ENCODE results near the gene ARID4B. TPM values are rescaled to one million over a fixed set of nuclear protein-coding genes. Genes with fewer than 3 reads are reported as not detected.
"Not testable (repeated sequence)": the region's sequence is repeated elsewhere in the genome, so short reads cannot be mapped to it uniquely, and the experiment has no call there.

The ARID4B gene
- total and polyA plus RNA-seq, 8 donors: 29.0 to 57.9 (median 49.9) TPM

DNA sequence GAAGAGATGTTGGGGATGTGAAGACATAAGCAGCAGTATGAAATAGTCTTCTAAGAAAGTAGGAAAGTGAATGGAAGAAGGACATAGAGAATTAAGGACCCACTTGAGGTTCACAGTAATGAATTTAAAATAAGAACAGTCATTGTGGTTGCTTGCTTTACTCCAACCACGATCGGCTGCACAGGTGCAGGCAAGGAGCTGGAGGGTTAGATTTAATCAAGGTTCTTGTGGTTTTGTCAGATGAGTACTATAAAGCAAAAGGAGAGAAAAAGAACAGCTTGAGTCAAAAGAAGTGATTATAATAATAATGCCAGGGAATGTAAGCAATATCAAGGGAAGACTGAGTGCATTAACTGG lies 120.8 kb downstream of the ARID4B start:
- no peak overlapping the region for H3K27ac ChIP-seq
- no peaks in the 10 kb centered on the region for H3K9me3 ChIP-seq
- no peak overlapping the region for H3K4me3 ChIP-seq
- intact Hi-C loops (cut with DNase I): no loop called here
- DNase-seq (no peak), ATAC-seq (no peak)
- H3K36me3 ChIP-seq: peaks cover 0 to 38% of the 10 kb centered on the region in 2 donors
- H3K4me1 ChIP-seq: no peaks in the 10 kb centered on the region
- H3K27me3 ChIP-seq: no peaks in the 10 kb centered on the region
- TF ChIP-seq, protein P1, sequence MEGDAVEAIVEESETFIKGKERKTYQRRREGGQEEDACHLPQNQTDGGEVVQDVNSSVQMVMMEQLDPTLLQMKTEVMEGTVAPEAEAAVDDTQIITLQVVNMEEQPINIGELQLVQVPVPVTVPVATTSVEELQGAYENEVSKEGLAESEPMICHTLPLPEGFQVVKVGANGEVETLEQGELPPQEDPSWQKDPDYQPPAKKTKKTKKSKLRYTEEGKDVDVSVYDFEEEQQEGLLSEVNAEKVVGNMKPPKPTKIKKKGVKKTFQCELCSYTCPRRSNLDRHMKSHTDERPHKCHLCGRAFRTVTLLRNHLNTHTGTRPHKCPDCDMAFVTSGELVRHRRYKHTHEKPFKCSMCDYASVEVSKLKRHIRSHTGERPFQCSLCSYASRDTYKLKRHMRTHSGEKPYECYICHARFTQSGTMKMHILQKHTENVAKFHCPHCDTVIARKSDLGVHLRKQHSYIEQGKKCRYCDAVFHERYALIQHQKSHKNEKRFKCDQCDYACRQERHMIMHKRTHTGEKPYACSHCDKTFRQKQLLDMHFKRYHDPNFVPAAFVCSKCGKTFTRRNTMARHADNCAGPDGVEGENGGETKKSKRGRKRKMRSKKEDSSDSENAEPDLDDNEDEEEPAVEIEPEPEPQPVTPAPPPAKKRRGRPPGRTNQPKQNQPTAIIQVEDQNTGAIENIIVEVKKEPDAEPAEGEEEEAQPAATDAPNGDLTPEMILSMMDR (IDR thresholded peaks at IDR 0.05): no peak

DNA sequence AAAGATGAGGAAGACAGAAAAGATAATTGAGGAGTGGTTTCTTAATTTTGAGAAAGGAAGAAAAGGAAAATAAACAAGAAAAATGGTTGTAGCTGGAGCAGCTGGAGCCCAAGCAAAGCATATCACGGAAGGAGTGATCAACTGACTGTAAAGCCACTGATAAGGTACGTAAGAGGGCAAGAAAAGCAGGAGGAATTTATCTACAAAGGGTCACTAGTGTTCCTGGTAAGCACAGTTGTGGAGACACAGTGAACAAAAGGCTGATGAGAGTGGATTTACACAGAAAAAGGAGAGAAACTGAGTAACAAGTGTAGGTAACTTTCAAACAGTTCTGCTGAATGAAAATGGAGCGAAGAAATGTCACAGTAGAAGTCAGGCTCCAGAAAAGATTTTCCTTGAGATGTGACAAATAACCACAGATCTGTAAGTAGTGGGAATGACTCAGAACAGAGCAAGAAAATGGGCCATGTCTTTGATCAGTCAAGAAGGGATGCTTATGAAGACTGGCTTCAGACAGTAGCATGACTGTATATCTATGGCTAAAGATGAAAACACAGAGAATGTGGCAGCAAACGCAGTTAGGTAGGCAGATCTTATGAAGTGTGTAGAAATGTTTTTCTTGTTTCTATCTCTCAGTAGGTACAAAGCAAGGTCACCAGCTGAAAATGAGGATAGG lies 121.3 kb downstream of the ARID4B start:
- TF ChIP-seq, protein P1 (IDR thresholded peaks at IDR 0.05): no peak
- no peak for DNase-seq
- H3K4me1 ChIP-seq: no peaks in the 10 kb centered on the region
- peaks cover 0 to 34% of the 10 kb centered on the region in 2 donors for H3K36me3 ChIP-seq
- no peak overlapping the region for H3K4me3 ChIP-seq
- H3K27me3 ChIP-seq: no peaks in the 10 kb centered on the region
- intact Hi-C loops (cut with DNase I): no loop called here
- no peak for ATAC-seq
- no peaks in the 10 kb centered on the region for H3K9me3 ChIP-seq
- no peak overlapping the region for H3K27ac ChIP-seq

DNA sequence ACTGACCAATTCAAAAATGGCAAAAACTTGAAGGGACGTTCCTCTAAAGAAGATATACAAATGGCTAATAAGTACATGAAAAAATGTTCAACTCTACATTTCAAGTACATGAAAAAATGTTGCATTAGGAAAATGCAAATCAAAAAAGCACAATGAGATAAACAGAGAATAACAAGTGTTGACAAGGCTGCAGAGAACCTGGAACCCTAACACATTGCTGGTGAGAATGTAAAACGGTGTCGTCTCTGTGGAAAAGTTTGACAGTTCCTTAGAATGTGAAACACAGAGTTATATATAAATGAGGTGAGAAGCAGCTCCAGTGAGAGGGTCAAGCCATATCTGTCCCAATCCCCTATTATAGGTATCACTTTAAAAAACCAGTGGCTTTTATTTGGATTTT lies 122.3 kb downstream of the ARID4B start:
- Histone ChIP-seq H3K27ac (no peak overlapping the region), H3K27me3 (no peaks in the 10 kb centered on the region), H3K4me1 (no peaks in the 10 kb centered on the region), H3K9me3 (no peaks in the 10 kb centered on the region), H3K4me3 (no peak overlapping the region), H3K36me3 (peaks cover 0 to 32% of the 10 kb centered on the region in 2 donors)
- ATAC-seq (no peak), DNase-seq (no peak)
- TF ChIP-seq, protein P1 (IDR thresholded peaks at IDR 0.05): no peak
- intact Hi-C loops (cut with DNase I): no loop called here

DNA sequence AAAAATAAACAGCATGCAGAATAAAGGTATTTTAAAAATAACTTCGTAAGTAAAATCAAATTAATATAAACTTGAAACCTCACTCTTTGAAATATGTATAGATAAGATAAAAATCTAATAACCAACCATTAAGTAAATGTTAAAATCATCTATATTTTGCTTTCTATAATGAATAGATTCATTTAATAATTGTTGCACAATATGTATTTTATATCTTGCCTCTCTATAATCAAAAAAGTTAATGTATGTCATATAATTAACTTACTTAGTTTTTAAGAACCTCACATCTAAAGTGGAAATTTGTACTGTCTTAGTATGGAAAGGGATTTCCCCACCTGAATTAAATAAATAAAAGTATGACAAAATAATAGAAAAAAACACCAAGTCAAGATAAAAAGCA lies 124.6 kb downstream of the ARID4B start:
- Histone ChIP-seq H3K27me3 (no peaks in the 10 kb centered on the region), H3K36me3 (peaks cover 0 to 10% of the 10 kb centered on the region in 2 donors), H3K9me3 (no peaks in the 10 kb centered on the region), H3K4me1 (peaks cover 0 to 7% of the 10 kb centered on the region in 2 donors), H3K4me3 (no peak overlapping the region), H3K27ac (no peak overlapping the region)
- TF ChIP-seq, protein P1 (IDR thresholded peaks at IDR 0.05): no peak
- DNase-seq: no peak
- intact Hi-C loops (cut with DNase I): no loop called here
- no peak for ATAC-seq

DNA sequence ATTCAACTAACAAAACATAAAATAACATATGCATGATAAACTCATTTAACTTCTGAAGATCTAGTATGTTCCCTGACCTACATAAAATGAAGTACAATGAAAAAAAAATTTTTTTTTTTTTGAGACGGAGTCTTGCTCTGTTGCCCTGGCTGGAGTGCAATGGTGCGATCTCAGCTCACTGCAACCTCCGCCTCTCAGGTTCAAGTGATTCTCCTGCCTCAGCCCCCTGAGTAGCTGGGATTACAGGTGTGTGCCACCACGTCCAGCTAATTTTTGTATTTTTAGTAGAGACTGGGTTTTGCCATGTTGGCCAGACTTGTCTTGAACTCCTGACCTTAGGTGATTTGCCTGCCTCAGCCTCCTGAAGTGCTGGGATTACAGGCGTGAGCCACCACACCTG lies 125.5 kb downstream of the ARID4B start:
- H3K4me1 ChIP-seq; H3K4me3 ChIP-seq; ATAC-seq; H3K9me3 ChIP-seq; H3K27me3 ChIP-seq; intact Hi-C loops (cut with DNase I); H3K27ac ChIP-seq; DNase-seq; H3K36me3 ChIP-seq: not testable (repeated sequence)

DNA sequence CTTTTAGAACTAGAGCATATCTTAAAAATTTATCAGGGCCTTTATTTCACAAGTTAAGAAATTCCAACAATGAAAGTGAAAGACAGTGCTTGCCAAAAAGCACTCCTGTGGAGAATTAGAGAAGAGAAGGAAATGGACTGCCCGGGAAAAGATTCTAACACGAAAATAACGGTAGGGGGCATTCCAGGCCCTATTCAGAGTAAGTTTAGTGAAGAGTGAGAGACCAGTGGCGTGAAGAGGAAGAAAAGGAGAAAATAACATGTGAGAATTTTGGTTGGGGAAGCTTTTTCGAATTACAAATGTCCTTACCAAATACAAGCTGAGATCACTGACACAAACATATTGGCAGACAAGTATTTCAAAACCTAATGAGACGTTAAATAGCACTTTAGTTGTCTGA lies 128.5 kb downstream of the ARID4B start:
- peaks cover 0 to 7% of the 10 kb centered on the region in 2 donors for H3K4me1 ChIP-seq
- no peak overlapping the region for H3K4me3 ChIP-seq
- ATAC-seq (peak; percentile 72), DNase-seq (peak in 1 of 4 donors; percentile 28)
- H3K9me3 ChIP-seq: no peaks in the 10 kb centered on the region
- peaks cover 0 to 33% of the 10 kb centered on the region in 2 donors for H3K36me3 ChIP-seq
- no peak overlapping the region for H3K27ac ChIP-seq
- TF ChIP-seq, protein P1 (IDR thresholded peaks at IDR 0.05): no peak
- H3K27me3 ChIP-seq: no peaks in the 10 kb centered on the region
- intact Hi-C loops (cut with DNase I): no loop called here

Data from left lung (tissue), 10 donors.